Endometrial microvascular endothelial cells (primary cell): ENCODE measurements around the gene TIMP2. TPM values are rescaled to one million over a fixed set of nuclear protein-coding genes. Genes with fewer than 3 reads are reported as not detected.

ENCODE experiments used
- in situ Hi-C: cut with HindIII; loops from 2 replicates; pipeline ENCODE4 v1.10.0; 2017; ENCODE audit warnings: low sequenced_read_pairs, low pct_unique_long_range_greater_than_20kb; ENCODE audit errors: inconsistent ontology term
- total RNA-seq: library from RNA; depleted of rRNA; stranded (reverse); fragments of >200 nt; gene quantifications from one replicate; pipeline ENCODE4 v1.2.3, GENCODE V29; 2015; ENCODE audit errors: inconsistent ontology term

TIMP2 gene
- total RNA-seq, 1 donor from 2014 or later = 104 TPM

GRCh38 chr17:78831688-78832540 lies 93.3 kb downstream of the TIMP2 start:
- in situ Hi-C loops = loop anchor here (25.0 kb wide), 1 partner anchor 155 kb away; the partner anchor contains the start of gene LGALS3BP

DNA sequence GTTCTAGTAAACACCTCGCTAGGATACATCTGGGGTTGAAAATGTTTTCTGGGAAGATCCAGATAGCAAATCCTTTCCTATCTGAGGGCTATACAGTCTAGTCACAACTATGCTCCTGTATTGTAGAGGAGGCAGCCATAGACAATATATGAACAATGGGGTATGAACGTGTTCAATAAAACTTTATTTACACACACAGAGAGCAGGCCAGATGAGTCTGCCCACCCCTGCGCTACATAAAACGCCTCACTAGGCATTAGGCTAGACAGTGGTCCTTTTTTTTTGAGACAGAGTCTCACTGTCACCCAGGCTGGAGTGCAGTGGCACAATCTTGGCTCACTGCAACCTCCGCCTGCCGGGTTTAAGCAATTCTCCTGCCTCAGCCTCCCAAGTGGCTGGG lies 95.7 kb downstream of the TIMP2 start:
- in situ Hi-C loops = loop anchor here (25.0 kb wide), 1 partner anchor 158 kb away; the partner anchor contains the start of gene LGALS3BP

GRCh38 chr17:78828470-78829185 lies 96.6 kb downstream of the TIMP2 start:
- in situ Hi-C loops = loop anchor here (25.0 kb wide), 1 partner anchor 159 kb away; the partner anchor contains the start of gene LGALS3BP

DNA sequence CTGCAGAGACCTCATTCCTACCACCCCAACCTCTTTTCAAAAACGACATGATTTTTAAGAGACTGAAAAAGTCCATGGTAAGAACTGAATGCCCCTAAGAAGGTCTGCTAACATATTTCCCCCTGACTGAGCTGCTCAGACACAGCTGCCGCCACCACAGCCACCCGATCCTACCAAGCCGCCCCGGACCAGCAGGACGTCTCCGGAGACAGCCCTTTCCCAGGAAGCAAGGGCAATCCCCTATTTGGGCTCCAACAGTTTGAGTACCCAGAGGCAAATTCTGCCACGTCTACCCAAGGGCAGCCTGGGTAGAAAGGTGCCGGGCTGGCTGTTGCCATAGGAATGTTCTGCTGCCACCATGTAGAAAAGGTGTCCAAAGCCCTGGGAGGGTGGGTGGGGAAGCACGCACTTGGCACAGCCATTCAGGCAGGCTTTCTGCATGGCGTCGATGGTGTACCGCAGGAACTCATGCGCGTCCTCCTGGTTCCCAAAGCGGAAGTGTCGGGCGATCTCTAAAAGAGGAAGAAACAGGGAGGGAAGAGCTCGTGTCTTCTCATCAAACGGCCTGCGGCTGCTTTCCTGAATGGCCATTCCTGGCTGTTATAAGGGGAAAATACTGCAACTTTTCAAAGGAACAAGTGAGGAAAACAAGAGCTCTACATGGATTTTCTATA lies 98.2 kb downstream of the TIMP2 start:
- in situ Hi-C loops = loop anchor here (25.0 kb wide), 1 partner anchor 160 kb away; the partner anchor contains the start of gene LGALS3BP

GRCh38 chr17:78826421-78826820 lies 98.8 kb downstream of the TIMP2 start:
- in situ Hi-C loops = loop anchor here (25.0 kb wide), 1 partner anchor 161 kb away; the partner anchor contains the start of gene LGALS3BP

- in situ Hi-C loops = loop anchor here (25.0 kb wide), 1 partner anchor 162 kb away; the partner anchor contains the start of gene LGALS3BP
Observed at GRCh38 chr17:78825696-78826095, 99.5 kb downstream of the TIMP2 start.

- in situ Hi-C loops = no loop called here
Observed at GRCh38 chr17:78824240-78824639, 100.9 kb downstream of the TIMP2 start.

GRCh38 chr17:78823282-78824046 lies 101.7 kb downstream of the TIMP2 start:
- in situ Hi-C loops = no loop called here

DNA sequence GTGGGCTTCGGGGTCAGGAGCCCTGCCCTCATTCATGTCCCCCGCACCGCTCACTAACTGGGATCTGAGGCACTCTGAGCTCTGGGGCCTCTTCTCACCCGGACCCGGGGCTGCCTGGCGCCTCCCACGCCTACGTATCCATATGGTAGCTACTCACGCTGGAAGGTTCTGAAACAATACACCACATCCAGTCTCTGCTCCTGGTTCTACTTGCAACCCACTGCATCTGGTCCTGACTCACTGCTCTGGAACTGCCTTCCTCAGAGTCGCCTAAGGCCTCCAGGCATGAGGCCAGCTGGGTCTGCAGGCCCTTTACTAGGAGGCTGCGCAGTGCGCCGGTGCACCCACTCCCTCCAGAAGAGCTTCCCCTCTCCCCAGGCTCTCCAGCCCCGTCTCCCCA lies 102.6 kb downstream of the TIMP2 start:
- in situ Hi-C loops = no loop called here

GRCh38 chr17:78821961-78822360 lies 103.2 kb downstream of the TIMP2 start:
- in situ Hi-C loops = no loop called here

DNA sequence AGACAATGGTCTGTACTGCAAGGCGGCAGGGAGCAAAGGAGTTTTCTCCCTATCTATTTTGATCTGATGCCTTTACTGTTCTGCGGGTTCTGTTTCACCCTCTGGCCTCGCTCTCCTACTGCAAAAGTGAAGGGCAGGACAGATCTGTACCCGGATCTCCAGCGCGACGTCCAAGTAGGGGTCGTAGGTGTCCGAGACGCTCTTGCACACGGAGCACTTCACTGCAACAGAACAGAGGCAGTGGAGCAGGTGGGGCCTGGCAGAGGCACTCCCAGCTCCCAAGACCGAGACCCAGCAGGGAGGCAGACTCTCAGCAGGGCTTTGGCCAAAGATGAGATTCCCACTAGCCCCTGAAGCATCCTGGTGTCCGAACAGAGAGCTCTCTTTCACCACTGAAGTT lies 104.3 kb downstream of the TIMP2 start:
- in situ Hi-C loops = no loop called here

- in situ Hi-C loops = no loop called here
Observed at GRCh38 chr17:78819806-78820792, 105.1 kb downstream of the TIMP2 start.

DNA sequence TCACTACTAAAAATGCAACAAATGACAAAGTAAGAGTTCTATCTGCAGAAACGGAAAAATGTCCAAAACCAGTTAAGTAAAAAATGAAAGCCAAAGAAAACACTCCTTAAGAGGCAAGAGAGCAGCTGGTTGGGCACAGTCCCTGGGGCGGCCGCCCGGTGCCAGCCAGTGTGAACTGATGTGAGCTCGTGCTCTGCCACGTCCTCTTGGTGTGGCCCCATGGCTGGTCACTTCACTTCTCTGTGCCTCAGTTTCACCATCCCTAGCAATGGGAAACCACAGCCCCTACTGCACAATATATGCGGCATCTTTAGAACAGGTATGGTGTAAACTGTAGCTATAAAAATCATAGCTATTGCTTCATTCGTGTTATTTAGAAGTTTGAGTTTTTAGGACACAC lies 105.8 kb downstream of the TIMP2 start:
- in situ Hi-C loops = no loop called here

- in situ Hi-C loops = no loop called here
Observed at GRCh38 chr17:78818932-78819331, 106.3 kb downstream of the TIMP2 start.

DNA sequence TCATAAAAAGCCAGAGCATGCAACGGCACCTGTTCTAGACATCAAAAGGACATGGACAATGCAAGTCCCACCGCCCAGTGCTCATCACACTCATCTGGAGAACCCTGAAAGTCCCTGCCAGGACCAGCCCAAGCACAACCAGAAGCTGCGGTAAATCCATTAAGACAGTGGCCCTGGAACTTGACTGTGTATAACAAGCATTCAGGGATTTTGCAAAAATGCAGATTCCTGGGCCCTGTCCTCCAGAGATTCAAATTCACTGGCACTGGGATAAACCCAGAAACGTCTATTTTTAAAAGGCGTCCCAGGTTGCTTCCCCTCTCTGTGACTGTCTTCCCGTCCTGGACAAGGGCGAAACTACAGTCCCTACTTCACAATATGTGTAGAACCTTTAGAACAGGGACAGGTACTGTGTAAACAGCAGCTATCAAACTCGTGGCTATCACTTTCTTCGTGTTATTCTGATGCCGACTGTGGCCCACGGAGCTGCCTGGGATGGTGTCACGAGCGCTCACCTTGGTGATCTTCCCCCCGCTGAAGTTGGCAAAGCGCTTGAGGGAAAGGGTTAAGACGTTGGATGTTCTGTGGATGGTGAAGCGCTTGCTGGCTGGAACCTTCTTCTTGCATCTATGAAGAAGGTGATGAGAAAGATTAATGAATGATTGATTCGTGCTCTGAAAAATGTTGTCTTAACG lies 106.9 kb downstream of the TIMP2 start:
- in situ Hi-C loops = no loop called here

GRCh38 chr17:78817123-78817522 lies 108.1 kb downstream of the TIMP2 start:
- in situ Hi-C loops = no loop called here

- in situ Hi-C loops = no loop called here
Observed at GRCh38 chr17:78815696-78816095, 109.5 kb downstream of the TIMP2 start.
